ENCODE results near the gene SERTAD1. TPM values are rescaled to one million over a fixed set of nuclear protein-coding genes. Genes with fewer than 3 reads are reported as not detected.
A peak's percentile ranks its signal among the peaks of the same experiment; 100 is the strongest.
"Not testable (repeated sequence)": the region's sequence is repeated elsewhere in the genome, so short reads cannot be mapped to it uniquely, and the experiment has no call there.

The SERTAD1 gene
- 19.3 and 20.8 TPM in 2 replicates for total RNA-seq

DNA sequence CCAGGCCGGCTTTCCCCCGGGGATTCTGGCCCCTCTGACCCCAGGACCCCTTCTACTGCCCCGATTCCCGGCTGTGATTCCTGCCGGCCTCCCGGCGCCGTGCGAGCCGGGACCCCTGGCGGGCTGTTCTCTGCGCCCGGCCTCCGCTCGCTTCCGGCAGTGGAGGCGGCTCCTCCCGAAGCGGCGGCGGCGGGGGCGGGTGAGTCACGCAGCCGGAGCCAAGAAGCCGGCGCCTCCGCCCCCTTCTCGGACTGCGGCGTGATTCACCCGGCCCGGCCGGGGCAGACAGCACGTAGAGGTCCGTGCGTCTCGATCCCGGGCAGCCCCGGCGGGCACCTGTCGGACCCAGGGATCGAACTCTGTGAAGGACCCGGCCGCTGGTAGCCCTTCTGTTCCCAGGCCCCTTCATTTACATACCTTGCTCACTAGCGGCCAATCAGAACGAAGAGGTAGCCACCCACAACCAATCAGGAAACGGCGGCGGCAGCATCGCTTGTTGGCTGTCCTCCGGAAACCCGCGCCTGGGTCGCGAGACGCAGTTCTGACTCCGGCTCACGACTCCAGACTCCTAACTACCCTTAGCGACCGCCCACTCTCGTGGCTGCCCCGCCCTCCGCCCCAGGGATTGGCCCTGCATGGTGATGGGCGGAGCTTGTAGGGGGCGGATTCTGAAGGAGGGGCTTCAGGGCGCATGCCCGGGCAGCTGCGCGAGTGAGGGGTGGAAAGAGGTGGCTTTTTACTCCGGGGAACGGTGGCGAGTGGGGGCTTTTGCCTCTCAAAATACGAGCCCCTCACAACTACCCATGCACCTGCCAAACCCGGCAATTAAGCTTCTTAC lies at the start of gene SERTAD1:
TSS of gene SERTAD1 (minus strand) at position 543 of the 838 bp plus-strand sequence. CDS start 2,446 bp downstream, outside the sequence.
- DNase-seq, result peak; percentile 100
- Mint-ChIP-seq H3K27me3 (peaks cover 5% of the 10 kb centered on the region), H3K9me3 (no peaks in the 10 kb centered on the region), H3K27ac (peak within 1 kb of the TSS; percentile 91), H3K4me1 (peaks cover 26% of the 10 kb centered on the region), H3K36me3 (ENCODE audit: low read depth) (peaks cover 17% of the 10 kb centered on the region), H3K4me3 (peak within 1 kb of the TSS; percentile 92)
- intact Hi-C loops (cut with micrococcal nuclease), result loop anchor here (1.0 to 10.0 kb wide), 4 partner anchors 8 to 839 kb away; partner anchors contain the start of genes AKT2 and HNRNPUL1

GRCh38 chr19:40474737-40475136 lies 48.9 kb upstream of the SERTAD1 start:
- no peak for DNase-seq
- Mint-ChIP-seq H3K27me3 (no peaks in the 10 kb centered on the region), H3K4me3 (no peak overlapping the region), H3K36me3 (ENCODE audit: low read depth) (no peaks in the 10 kb centered on the region), H3K9me3 (no peaks in the 10 kb centered on the region), H3K4me1 (no peaks in the 10 kb centered on the region), H3K27ac (no peak overlapping the region)
- intact Hi-C loops (cut with micrococcal nuclease), result no loop called here

DNA sequence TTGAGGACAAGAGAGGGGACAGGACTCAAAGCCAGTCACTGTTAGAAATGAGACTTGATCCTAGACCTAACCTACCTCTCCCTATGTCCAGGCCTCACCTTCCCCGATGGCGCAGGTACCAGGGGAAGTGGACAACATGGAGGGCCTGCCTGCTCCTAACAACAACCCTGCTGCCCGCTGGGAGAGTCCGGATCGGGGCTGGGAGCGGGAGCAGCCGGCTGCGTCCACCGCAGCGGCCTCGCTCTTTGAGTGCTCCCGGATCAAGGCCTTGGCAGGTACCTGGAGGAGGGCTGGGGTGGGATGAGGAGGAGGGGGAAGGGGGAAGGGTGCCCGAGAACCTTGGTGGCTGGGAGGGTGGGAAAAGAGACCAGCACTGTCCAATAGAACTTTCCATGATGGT lies 46.7 kb upstream of the SERTAD1 start:
- H3K27me3 Mint-ChIP-seq, result peaks cover 16% of the 10 kb centered on the region
- H3K27ac Mint-ChIP-seq, result no peak overlapping the region
- H3K4me3 Mint-ChIP-seq, result no peak overlapping the region
- H3K4me1 Mint-ChIP-seq, result no peaks in the 10 kb centered on the region
- no peaks in the 10 kb centered on the region for H3K9me3 Mint-ChIP-seq
- intact Hi-C loops (cut with micrococcal nuclease), result no loop called here
- H3K36me3 Mint-ChIP-seq (ENCODE audit: low read depth), result no peaks in the 10 kb centered on the region
- DNase-seq, result no peak

GRCh38 chr19:40471111-40471510 lies 45.3 kb upstream of the SERTAD1 start:
- H3K4me3 Mint-ChIP-seq, result no peak overlapping the region
- H3K27me3 Mint-ChIP-seq, result peaks cover 23% of the 10 kb centered on the region
- H3K4me1 Mint-ChIP-seq, result peaks cover 6% of the 10 kb centered on the region
- no peak for DNase-seq
- intact Hi-C loops (cut with micrococcal nuclease), result no loop called here
- H3K27ac Mint-ChIP-seq, result no peak overlapping the region
- H3K9me3 Mint-ChIP-seq, result no peaks in the 10 kb centered on the region
- H3K36me3 Mint-ChIP-seq (ENCODE audit: low read depth), result peaks cover 2% of the 10 kb centered on the region

DNA sequence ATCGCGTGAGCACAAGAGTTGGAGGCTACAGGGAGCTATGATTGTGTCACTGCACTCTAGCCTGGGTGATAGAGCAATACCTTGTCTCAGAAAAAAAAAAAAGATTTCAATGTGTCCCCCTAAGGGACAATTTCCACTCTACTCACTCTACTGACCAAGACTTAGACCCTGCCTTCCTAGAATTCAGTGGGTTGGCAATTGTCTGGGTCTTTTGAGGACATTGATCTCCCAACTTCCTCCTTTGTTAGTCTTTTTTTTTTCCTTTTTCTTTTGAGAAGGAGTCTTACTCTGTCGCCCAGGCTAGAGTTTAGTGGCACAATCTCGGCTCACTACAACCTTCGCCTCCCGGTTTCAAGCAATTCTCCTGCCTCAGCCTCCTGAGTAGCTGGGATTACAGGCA lies 43.2 kb upstream of the SERTAD1 start:
- no peak overlapping the region for H3K27ac Mint-ChIP-seq
- DNase-seq, result no peak
- intact Hi-C loops (cut with micrococcal nuclease), result loop anchor here (5.0 kb wide), 1 partner anchor 58 kb away; no protein-coding TSS in a partner anchor
- H3K4me3 Mint-ChIP-seq, result no peak overlapping the region
- H3K36me3 Mint-ChIP-seq (ENCODE audit: low read depth), result peaks cover 2% of the 10 kb centered on the region
- H3K27me3 Mint-ChIP-seq, result peaks cover 23% of the 10 kb centered on the region
- peaks cover 20% of the 10 kb centered on the region for H3K4me1 Mint-ChIP-seq
- no peaks in the 10 kb centered on the region for H3K9me3 Mint-ChIP-seq

- DNase-seq, result no peak
- Mint-ChIP-seq H3K27ac (peak within 1 kb of the TSS; percentile 87), H3K4me1 (peaks cover 24% of the 10 kb centered on the region), H3K9me3 (no peaks in the 10 kb centered on the region), H3K4me3 (peak within 1 kb of the TSS; percentile 96), H3K27me3 (peaks cover 23% of the 10 kb centered on the region), H3K36me3 (ENCODE audit: low read depth) (peaks cover 2% of the 10 kb centered on the region)
- intact Hi-C loops (cut with micrococcal nuclease), result loop anchor here (5.0 kb wide), 1 partner anchor 60 kb away; no protein-coding TSS in a partner anchor
These were observed 41.4 kb upstream of the SERTAD1 start, which contains the start of gene SPTBN4 for GRCh38 chr19:40466985-40467734. Gene SPTBN4, plus strand, starts transcription at chr19:40467001. Its CDS starts 5,621 bp downstream, at chr19:40472622.

- H3K4me3 Mint-ChIP-seq, result peak overlapping the region; percentile 96
- H3K9me3 Mint-ChIP-seq, result no peaks in the 10 kb centered on the region
- peaks cover 24% of the 10 kb centered on the region for H3K4me1 Mint-ChIP-seq
- H3K27me3 Mint-ChIP-seq, result peaks cover 23% of the 10 kb centered on the region
- peaks cover 2% of the 10 kb centered on the region for H3K36me3 Mint-ChIP-seq (ENCODE audit: low read depth)
- peak overlapping the region; percentile 87 for H3K27ac Mint-ChIP-seq
- intact Hi-C loops (cut with micrococcal nuclease), result loop anchor here (5.0 kb wide), 1 partner anchor 61 kb away; no protein-coding TSS in a partner anchor
- DNase-seq, result no peak
These were observed 40.6 kb upstream of the SERTAD1 start for GRCh38 chr19:40466219-40466984.

DNA sequence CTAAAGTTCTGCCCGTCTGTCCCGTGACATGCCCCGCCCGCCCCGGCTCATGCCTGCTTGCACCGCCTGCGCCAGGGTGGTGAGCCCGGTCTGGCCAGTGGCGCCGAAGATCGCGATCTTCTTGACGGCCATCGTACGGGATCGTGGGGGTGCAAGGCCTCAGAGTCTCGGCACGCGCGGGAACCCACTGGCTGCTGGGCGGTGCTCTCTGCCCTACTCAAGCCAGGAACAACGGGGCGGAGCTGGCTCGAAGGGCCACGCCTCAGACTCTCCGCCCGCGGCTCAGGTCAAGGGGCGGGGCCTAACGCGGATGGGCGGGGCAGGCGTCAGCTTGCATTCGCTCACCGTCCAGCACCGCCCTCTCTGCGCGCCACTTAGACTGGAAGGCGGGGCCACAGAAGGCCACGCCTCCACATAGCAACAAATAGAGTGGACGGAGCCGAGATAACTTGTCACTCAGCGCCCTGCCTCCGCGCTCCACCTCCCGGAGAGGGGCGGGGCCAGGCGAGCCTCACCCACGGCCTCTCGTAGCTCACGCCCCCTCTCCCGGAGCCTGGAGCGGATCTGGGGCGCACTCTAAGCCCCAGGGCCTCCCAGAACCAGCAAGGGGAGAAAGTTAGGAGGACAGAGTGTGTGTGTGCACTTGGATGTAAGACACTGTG lies 39.9 kb upstream of the SERTAD1 start, which contains the start of gene BLVRB:
TSS of gene BLVRB (minus strand) at position 189 of the 662 bp plus-strand sequence. CDS start at position 132, 57 bp downstream.
- H3K36me3 Mint-ChIP-seq (ENCODE audit: low read depth), result peaks cover 2% of the 10 kb centered on the region
- H3K9me3 Mint-ChIP-seq, result no peaks in the 10 kb centered on the region
- intact Hi-C loops (cut with micrococcal nuclease), result loop anchor here (1.0 to 5.0 kb wide), 6 partner anchors 21 to 139 kb away; partner anchors contain the start of gene SERTAD3
- peak within 1 kb of the TSS; percentile 96 for H3K4me3 Mint-ChIP-seq
- H3K4me1 Mint-ChIP-seq, result peaks cover 24% of the 10 kb centered on the region
- peak within 1 kb of the TSS; percentile 87 for H3K27ac Mint-ChIP-seq
- peak; percentile 100 for DNase-seq
- peaks cover 23% of the 10 kb centered on the region for H3K27me3 Mint-ChIP-seq

- peaks cover 2% of the 10 kb centered on the region for H3K36me3 Mint-ChIP-seq (ENCODE audit: low read depth)
- H3K4me3 Mint-ChIP-seq, result peak overlapping the region; percentile 96
- H3K27me3 Mint-ChIP-seq, result peaks cover 23% of the 10 kb centered on the region
- peak overlapping the region; percentile 87 for H3K27ac Mint-ChIP-seq
- no peak for DNase-seq
- H3K4me1 Mint-ChIP-seq, result peaks cover 24% of the 10 kb centered on the region
- H3K9me3 Mint-ChIP-seq, result no peaks in the 10 kb centered on the region
- intact Hi-C loops (cut with micrococcal nuclease), result loop anchor here (1.0 to 5.0 kb wide), 6 partner anchors 21 to 140 kb away; partner anchors contain the start of gene SERTAD3
These were observed 39.3 kb upstream of the SERTAD1 start for GRCh38 chr19:40465025-40465556.

DNA sequence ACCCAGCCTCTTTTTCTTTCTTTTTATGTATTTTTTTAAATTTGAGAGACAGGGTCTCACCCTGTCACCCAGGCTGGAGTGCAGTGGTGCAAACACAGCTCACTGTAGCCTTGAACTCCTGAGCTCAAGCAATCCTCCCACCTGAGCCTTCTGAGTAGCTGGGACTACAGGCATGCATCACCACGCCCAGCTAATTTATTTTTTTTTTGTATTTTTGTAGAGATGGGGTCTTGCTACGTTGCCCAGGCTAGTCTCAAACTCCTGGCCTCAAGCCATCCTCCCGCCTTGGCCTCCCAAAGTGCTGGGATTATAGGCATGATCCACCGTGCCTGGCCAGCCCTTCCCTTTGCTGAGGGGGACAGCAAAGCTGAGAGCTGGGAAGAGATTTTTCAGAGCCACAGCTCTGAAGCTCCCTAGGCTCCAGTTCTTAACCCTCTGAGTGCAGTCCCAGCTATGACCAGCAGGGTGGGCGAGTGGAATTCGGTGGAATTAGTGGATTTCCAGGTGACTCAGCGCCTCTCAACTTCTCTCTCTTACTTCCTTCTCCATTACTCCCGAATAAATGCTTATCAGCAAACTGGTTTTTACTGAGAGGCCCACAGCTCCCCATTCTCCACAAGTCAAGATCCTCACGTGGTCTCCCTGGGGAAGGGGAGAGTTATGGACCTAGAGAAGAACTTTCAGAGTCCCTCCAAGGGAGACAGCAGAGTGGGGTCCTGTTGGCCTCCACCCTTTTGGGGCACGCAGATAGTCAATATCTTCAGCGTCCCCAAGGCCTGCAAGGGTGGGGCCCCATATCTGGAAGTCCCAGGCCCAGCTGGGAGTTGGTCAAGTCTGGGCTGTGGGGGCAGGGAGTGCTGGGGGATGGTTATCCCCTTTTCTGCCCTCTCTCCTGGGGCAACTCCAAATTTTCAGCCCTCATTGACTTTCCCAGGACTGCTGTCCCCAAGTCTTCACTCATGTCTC lies 38.5 kb upstream of the SERTAD1 start:
- no peak overlapping the region for H3K27ac Mint-ChIP-seq
- intact Hi-C loops (cut with micrococcal nuclease), result loop anchor here (1.0 to 5.0 kb wide), 6 partner anchors 20 to 140 kb away; partner anchors contain the start of gene SERTAD3
- peak; percentile 92 for DNase-seq
- no peaks in the 10 kb centered on the region for H3K9me3 Mint-ChIP-seq
- peaks cover 23% of the 10 kb centered on the region for H3K27me3 Mint-ChIP-seq
- peak overlapping the region; percentile 96 for H3K4me3 Mint-ChIP-seq
- H3K4me1 Mint-ChIP-seq, result peaks cover 24% of the 10 kb centered on the region
- H3K36me3 Mint-ChIP-seq (ENCODE audit: low read depth), result peaks cover 2% of the 10 kb centered on the region

- DNase-seq; H3K27ac Mint-ChIP-seq; H3K36me3 Mint-ChIP-seq (ENCODE audit: low read depth); H3K4me3 Mint-ChIP-seq; H3K9me3 Mint-ChIP-seq: not testable (repeated sequence)
- H3K4me1 Mint-ChIP-seq, result peaks cover 24% of the 10 kb centered on the region
- intact Hi-C loops (cut with micrococcal nuclease), result loop anchor here (2.0 kb wide), 1 partner anchor 141 kb away; no protein-coding TSS in a partner anchor
- peaks cover 18% of the 10 kb centered on the region for H3K27me3 Mint-ChIP-seq
These were observed 37.8 kb upstream of the SERTAD1 start for GRCh38 chr19:40463587-40464037.
